GM19455 (cell line): ENCODE results near the gene PDE9A.

Source experiments
- ATAC-seq: cut with Tn5 transposase; IDR thresholded peaks from one replicate; pipeline ENCODE4 v1.9.1; 2021; ENCODE audit not compliant: unreplicated experiment

Gene PDE9A

GRCh38 chr21:42753804-42754203, 100.4 kb downstream of the PDE9A start:
- ATAC-seq = no peak

GRCh38 chr21:42754270-42754933, 101.0 kb downstream of the PDE9A start:
- no peak for ATAC-seq

GRCh38 chr21:42755031-42755665, 101.7 kb downstream of the PDE9A start:
- no peak for ATAC-seq

GRCh38 chr21:42755766-42756579, 102.6 kb downstream of the PDE9A start:
- no peak for ATAC-seq

- no peak for ATAC-seq
These were observed 103.3 kb downstream of the PDE9A start for GRCh38 chr21:42756580-42757250.

- ATAC-seq = no peak
These were observed 104.0 kb downstream of the PDE9A start for GRCh38 chr21:42757422-42757821.

GRCh38 chr21:42757826-42758655, 104.6 kb downstream of the PDE9A start:
- ATAC-seq = no peak

- ATAC-seq = no peak
These were observed 105.5 kb downstream of the PDE9A start for GRCh38 chr21:42758721-42759593.

GRCh38 chr21:42759594-42759927, 106.1 kb downstream of the PDE9A start:
- no peak for ATAC-seq

GRCh38 chr21:42760361-42760950, 107.0 kb downstream of the PDE9A start:
- ATAC-seq = no peak

GRCh38 chr21:42760951-42761751, 107.7 kb downstream of the PDE9A start:
- ATAC-seq = no peak

GRCh38 chr21:42761776-42762335, 108.4 kb downstream of the PDE9A start:
- no peak for ATAC-seq

GRCh38 chr21:42763581-42764442, 110.4 kb downstream of the PDE9A start:
- no peak for ATAC-seq

GRCh38 chr21:42764443-42764760, 111.0 kb downstream of the PDE9A start:
- no peak for ATAC-seq

- no peak for ATAC-seq
These were observed 111.5 kb downstream of the PDE9A start for GRCh38 chr21:42764883-42765282.

GRCh38 chr21:42765656-42766055, 112.2 kb downstream of the PDE9A start:
- ATAC-seq = no peak

GRCh38 chr21:42766739-42767560, 113.5 kb downstream of the PDE9A start:
- no peak for ATAC-seq
